ENCODE results near the gene BCL11B.

Gene BCL11B

GRCh38 chr14:99287269-99287942, 15.4 kb upstream of the BCL11B start:
- DNase-seq (ENCODE audit: low read depth, low spot score): no peak

GRCh38 chr14:99286761-99287160, 14.8 kb upstream of the BCL11B start:
- DNase-seq (ENCODE audit: low read depth, low spot score): no peak

GRCh38 chr14:99284254-99285004, 12.4 kb upstream of the BCL11B start:
- DNase-seq (ENCODE audit: low read depth, low spot score): no peak

DNA sequence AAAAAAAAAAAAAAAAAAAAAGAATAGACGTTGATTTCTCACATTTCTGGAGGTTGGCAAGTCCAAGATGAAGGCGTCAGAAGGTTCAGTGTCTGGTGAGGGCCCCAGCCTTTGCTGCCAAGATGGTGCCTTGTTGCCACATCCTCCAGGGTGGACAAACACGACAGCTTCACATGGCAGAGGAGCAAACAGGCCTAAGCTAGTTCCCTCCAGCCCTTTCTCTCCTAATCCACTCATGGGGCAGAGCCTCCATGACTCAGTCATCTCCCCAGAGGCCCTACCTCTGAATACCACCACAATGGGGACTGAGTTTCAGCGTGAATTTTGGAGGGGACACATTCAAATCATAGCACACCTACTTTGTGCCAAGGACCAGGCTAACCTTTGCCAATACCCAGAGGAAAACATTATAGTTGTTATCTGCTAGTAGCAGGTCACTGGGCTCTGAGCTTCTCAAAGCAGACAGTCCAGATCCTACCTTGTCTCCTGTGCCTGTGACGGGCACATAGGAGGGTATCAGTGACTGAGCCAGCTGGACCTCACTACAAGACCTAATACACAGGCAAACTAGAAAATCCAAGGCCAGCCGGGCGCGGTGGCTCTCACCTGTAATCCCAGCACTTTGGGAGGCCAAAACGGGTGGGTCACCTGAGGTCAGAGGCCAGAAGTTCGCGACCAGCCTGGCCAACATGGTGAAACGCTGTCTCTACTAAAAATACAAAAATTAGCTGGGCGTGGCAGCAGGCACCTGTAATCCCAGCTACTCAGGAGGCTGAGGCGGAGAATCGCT, 10.5 kb upstream of the BCL11B start:
- DNase-seq (ENCODE audit: low read depth, low spot score): no peak

- no peak for DNase-seq (ENCODE audit: low read depth, low spot score)
These were observed 9.4 kb upstream of the BCL11B start for GRCh38 chr14:99281396-99281795.

- DNase-seq (ENCODE audit: low read depth, low spot score): no peak
These were observed 8.9 kb upstream of the BCL11B start for GRCh38 chr14:99280852-99281251.

DNA sequence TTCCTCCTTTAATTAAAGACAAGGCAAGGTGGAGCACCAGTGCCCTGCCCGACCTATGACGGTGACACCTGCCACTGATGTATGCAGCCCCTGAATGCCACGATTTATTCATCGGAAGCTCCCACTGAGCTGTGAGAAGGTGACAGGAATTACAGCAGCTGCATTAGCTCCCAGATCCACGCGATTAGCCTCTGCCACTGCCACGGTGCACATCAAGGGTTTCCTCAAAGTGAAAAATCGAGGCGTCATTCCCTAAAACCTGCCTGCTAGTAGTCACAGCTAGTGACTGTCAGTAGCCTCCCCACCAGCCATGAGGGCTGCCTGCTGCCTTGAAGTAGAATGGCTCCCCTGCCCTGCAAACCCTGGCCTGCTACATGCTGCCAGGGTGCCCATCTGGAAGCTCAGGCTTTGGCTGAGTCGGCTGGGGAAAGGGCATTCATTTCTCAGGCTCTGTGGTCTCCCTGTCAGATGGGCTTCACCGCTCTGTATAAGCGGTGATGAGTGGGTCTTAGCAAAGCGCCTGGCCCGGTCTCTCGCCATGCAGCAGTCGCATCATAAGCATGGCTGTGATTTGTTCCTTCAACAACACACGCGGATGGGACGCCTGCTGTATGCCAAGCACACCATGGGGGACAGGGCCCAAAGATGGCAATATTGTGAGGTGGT, 8.2 kb upstream of the BCL11B start:
- DNase-seq (ENCODE audit: low read depth, low spot score): no peak

DNA sequence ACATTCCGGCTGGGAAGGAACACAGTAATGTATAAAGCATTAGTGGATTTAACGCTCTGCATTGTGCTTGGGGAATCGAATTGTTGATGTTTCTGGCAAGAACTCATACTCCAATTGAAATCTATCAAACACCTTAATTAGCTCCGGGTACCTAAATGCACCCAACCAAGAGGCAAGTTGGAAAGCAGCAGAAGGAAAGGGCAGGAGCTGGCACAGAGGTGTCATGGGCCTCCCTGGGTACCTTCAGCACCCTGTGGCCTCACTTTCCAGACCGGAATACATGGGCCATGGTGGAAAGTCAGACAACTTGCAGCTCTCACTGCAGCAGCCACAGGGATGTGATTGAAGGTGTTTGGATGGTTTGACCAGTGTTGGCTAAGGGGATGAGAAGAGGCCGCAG, 6.8 kb upstream of the BCL11B start:
- no peak for DNase-seq (ENCODE audit: low read depth, low spot score)

DNA sequence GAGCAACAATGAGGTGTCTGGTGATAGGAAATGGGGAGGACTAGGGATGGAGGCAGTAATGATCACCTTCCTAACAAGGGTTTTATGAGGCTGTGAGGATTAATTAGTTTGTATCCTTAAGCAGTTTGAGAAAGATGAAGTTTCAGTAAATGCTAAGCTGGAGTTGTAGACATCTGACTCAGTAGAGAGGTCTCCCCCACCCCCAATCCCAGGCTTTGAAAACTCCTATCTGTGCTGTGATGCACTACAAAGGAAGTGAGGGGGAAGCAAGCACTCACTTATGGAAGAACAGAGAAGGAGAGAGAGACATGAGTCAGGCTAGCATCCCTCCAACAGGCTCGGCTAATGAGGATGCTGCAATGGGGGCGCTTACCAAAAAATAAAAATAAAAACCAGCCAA, 5.5 kb upstream of the BCL11B start:
- no peak for DNase-seq (ENCODE audit: low read depth, low spot score)

- no peak for DNase-seq (ENCODE audit: low read depth, low spot score)
These were observed 4.5 kb upstream of the BCL11B start for GRCh38 chr14:99276482-99276881.

- DNase-seq (ENCODE audit: low read depth, low spot score): no peak
These were observed 3.2 kb upstream of the BCL11B start for GRCh38 chr14:99275222-99275584.

- DNase-seq (ENCODE audit: low read depth, low spot score): peak; percentile 87
These were observed 2.6 kb upstream of the BCL11B start for GRCh38 chr14:99274346-99275221.

GRCh38 chr14:99273766-99274345, 1.9 kb upstream of the BCL11B start:
- peak; percentile 20 for DNase-seq (ENCODE audit: low read depth, low spot score)

DNA sequence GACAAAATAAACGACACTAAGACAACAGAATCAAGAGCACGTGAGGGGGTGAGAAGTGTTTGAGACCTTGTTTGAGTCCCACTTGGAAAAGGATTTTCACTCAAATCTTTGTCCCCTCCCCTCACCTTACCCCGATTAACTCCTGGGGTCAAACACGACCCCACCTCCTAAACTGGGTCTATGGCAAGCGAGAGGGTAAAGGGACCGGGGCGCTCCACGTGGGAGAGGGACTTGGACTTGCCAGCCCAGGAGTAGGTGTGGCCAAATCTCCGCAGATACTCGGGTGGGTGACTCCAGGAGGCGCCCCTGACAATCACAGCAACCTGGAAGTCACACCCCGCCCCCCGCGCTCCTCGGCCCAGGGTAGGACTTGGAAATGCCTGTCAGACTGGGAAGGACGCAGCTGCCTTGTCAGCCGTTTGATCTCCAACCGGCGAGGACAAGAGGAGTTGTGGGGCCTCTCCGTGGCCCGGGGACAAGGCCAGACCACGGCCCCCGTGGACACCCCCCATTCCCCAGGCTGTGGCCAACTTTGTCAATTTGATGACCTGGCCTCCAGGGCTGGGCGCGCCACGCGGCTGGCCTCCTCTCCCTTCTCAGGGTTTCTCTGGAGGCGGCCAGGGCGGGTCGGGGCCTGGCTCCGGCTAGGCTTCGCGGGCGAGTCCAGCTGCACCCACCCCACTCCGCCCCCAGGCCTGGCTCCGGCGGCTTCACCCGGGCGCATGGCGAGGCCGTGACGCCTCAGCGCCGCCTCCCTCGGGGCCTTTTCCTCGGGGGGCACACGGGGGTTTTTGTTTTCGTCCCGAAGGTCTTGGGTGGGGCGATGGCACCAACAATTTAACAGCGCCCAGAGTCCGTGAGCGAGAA, 1.1 kb upstream of the BCL11B start:
- DNase-seq (ENCODE audit: low read depth, low spot score): peak; percentile 33

DNA sequence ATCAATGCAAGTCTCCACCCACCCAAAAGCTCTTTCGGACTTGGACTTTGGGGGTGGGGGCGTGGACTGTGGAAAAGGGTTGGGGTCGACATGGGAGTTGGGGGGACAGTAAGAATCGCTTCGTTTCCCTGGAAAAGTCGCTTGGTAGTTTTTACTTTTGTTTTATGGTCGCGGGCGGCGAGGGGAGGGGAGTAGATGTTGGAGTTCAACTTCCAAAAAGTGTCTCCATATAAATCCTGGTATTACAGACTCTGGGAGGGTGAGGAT, 568 bp upstream of the BCL11B start:
- no peak for DNase-seq (ENCODE audit: low read depth, low spot score)

DNA sequence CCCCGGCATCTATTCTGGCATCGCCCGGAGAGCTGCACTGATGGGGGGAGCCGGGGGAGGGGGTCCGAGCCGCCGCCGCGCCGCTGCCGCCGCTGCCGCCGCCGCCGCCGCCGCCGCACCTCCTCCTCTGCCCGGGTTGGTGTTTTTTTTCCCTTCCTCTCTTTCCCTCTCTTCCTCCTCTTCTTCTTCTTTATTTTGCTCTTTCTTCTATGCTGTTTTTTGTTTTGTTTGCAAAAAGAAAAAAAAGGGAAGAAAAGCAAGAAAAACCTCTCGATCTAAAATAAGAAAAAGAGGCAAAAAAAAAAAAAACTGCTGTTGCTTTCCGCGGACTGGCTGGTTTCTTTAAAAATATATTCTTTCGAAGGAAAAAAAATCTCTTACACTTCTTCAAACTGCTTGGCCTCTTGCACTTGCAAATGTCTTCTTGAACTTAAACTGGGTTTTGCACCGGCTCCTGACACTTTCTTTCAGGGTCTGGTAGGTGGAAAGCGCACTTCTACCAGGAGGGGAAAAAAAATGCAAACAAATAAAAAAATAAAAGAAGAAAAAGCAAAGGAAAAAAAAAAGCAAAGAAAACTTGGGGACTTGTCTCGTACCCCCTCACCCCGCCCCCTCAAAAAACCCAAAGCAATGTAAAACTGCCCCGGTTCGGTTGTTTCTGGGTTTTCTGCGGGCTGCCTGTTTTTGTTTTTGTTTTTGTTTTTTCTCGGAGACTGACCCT, 616 bp downstream of the BCL11B start:
- DNase-seq (ENCODE audit: low read depth, low spot score): peak; percentile 15

DNA sequence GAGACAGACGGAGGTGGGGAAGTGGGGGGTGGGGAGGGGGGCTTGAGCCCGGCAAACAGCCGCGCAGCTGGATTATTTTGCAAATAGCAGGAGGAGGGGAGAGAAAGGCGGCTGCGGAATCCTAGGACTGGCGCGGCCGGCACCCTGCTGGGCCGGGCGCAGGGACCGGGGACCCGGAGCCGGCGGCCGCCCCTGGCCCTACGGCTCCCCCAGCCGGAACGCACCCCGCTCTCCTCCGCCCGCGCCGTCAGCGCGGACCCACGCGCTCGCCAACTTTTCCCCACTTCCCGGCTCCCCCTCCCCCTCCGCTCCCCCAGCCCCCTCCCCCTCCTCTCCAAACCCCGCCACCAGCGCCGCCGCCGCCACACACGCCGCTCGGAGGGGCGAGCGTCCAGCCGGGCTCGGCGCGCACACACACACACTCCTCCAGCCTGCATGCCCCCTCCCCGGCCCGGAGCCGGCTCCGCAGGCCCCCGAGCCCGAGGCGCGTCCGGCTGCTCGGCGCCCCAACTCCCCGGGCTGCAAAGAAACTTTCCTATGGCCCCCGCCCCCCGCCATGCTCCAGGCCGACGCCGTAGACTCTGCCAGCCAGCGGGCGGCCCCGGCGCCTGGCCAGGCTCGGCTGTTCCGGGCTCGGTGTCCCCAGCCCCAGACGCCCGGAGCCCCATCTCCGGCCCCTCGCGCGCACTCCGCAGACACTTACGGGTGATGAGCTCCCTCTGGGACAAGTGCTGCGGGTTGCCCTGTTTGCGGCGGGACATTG, 1.4 kb downstream of the BCL11B start:
- DNase-seq (ENCODE audit: low read depth, low spot score): peak; percentile 43

DNA sequence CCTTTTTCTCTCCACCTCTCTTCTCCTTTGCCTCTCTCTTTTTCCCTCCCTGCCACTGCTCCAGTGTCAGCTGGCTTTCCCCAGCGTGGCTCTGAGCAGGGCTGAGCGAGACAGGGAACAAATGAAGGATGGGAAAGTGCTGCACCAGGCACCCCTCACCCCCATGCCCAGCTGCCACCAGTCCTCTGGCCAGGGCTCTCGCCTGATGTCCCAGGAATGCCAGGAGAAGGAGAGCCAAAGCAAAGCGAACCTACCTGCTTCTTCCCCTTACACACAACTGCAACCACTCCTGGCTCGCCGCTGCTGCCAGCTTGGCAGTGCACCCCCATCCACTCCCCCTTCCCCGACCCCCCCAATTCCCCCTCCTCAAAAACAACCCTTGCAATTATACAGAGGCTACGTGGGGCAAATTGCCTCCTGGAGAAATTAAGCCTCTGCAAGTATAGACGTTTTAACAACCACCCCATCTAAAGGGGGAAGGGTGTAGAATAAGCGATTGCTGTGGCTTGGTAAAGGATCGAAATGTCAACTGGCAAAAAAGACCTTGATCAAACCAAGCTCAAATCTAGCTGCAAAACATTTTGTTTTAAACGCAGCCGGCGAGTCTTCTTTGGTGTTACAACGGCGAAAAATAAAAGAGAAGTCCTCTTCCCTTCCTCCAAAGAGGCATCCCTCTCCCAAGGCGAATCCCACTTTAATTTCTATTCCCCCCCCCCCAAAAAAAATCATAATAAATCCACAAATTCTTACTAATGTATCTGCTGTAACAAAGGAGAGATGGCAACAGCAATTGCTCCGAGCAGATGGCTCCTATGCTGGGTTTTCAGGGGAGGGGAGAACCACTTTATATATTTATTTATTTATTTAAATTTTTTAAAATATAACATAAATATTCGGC, 2.9 kb downstream of the BCL11B start:
- DNase-seq (ENCODE audit: low read depth, low spot score): no peak

All from astrocyte of the hippocampus (primary cell).